ENCODE data around the gene PCYOX1L. TPM values are rescaled to one million over a fixed set of nuclear protein-coding genes. Genes with fewer than 3 reads are reported as not detected.

PCYOX1L gene
- total RNA-seq, 1 experiment from 2014 or later = 15.9 TPM

DNA sequence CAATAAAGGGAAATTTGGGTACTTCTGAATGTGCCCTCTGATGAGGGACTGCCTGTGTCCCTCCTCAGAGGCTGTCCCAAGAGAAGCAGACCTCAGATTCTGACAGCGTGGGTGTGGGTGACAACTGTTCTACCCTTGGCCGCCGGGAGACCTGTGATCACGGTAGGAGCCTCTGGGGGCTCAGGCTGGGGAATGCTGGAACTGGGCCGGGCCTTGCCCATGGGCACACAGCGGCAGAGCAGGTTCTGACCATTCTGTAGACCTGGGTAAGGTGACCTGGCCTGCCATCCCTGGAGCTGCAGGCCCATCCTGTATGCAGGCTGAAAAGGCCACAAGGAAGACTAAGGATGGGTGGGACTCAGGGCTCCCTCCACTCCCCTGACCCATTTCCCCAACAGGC, 42.1 kb upstream of the PCYOX1L start (continued):
- TF ChIP-seq EZH2phosphoT487 (IDR thresholded peaks at IDR 0.05; ENCODE audit: borderline replicate concordance) (no peak), EGR1 (IDR thresholded peaks at IDR 0.05; ENCODE audit: low read depth) (no peak), YY1 (IDR thresholded peaks at IDR 0.05; ENCODE audit: extremely low read depth, insufficient replicate concordance, low read depth, low read length) (no peak), SIN3A (IDR thresholded peaks at IDR 0.05; ENCODE audit: low read depth) (no peak), TCF7L2 (IDR thresholded peaks at IDR 0.05; ENCODE audit: borderline replicate concordance, extremely low read depth, insufficient read depth, insufficient read length) (no peak), FOSL1 (IDR thresholded peaks at IDR 0.05; ENCODE audit: low read depth) (no peak), POLR2A (IDR thresholded peaks at IDR 0.05; ENCODE audit: borderline replicate concordance, extremely low read depth, insufficient read depth, insufficient read length) (no peak), SP1 (IDR thresholded peaks at IDR 0.05; ENCODE audit: low read depth) (no peak)
- TF ChIP-seq, protein P1, sequence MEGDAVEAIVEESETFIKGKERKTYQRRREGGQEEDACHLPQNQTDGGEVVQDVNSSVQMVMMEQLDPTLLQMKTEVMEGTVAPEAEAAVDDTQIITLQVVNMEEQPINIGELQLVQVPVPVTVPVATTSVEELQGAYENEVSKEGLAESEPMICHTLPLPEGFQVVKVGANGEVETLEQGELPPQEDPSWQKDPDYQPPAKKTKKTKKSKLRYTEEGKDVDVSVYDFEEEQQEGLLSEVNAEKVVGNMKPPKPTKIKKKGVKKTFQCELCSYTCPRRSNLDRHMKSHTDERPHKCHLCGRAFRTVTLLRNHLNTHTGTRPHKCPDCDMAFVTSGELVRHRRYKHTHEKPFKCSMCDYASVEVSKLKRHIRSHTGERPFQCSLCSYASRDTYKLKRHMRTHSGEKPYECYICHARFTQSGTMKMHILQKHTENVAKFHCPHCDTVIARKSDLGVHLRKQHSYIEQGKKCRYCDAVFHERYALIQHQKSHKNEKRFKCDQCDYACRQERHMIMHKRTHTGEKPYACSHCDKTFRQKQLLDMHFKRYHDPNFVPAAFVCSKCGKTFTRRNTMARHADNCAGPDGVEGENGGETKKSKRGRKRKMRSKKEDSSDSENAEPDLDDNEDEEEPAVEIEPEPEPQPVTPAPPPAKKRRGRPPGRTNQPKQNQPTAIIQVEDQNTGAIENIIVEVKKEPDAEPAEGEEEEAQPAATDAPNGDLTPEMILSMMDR (IDR thresholded peaks at IDR 0.05 in 2 of 3, conservative IDR thresholded peaks at IDR 0.05 in 1 of 3; ENCODE audit: borderline replicate concordance in 1 of 3, insufficient read depth in 1 of 3, low read depth in 2 of 3, low read length in 2 of 3) = no peak

DNA sequence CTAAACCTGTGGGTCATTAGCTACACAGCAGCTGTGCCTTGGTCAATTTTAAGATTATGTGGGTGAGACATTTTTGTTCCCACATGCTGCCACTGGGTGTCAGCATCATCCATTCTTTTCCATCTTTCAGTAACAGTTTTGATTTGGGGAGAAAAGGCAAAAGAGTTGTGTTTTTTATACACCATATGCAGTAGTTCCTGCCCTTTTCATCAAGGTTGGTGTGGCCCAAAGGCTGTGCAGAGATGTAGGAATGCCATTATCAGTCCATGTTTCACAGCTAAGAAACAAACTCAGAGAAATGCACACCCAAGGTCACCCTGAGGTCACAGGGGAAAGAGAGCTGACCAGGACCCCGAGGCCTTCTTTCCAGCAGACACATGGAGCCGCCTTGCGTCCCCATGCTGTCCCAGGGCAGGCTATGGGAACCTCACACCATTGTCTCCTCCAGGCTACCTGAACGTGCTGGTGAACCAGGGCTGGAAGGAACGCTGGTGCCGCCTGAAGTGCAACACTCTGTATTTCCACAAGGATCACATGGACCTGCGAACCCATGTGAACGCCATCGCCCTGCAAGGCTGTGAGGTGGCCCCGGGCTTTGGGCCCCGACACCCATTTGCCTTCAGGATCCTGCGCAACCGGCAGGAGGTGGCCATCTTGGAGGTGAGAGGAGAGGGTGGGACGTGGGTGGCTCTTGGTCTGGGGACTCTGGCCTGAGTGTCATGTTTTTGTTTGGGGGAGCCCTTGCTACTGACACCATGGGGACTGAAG, 40.4 kb upstream of the PCYOX1L start:
- TF ChIP-seq SRF (IDR thresholded peaks at IDR 0.05; ENCODE audit: low read depth) = no peak
- TF ChIP-seq RAD21 (IDR thresholded peaks at IDR 0.05; ENCODE audit: low read depth) = peak; percentile 87
- TF ChIP-seq, protein P1 (IDR thresholded peaks at IDR 0.05 in 2 of 3, conservative IDR thresholded peaks at IDR 0.05 in 1 of 3; ENCODE audit: borderline replicate concordance in 1 of 3, insufficient read depth in 1 of 3, low read depth in 2 of 3, low read length in 2 of 3) = peak; percentile 66 to 87 (median 72)
- Histone ChIP-seq H2AFZ (ENCODE audit: low read depth, low read length, poor library complexity, severe bottlenecking) (no peak overlapping the region), H3K27ac (ENCODE audit: low read depth, low read length) (no peak overlapping the region), H3K4me2 (ENCODE audit: low read length) (no peak overlapping the region), H3K4me1 (ENCODE audit: control insufficient read depth in 1 of 2, insufficient read depth in 2 of 2, low read length in 2 of 2) (peaks cover 11 to 22% of the 10 kb centered on the region in 2 experiments), H3K4me3 (replicated peaks in 1 of 2; ENCODE audit: low read depth in 1 of 2, low read length in 2 of 2) (no peak overlapping the region), H3K9ac (ENCODE audit: low read length) (no peak overlapping the region), H3K36me3 (ENCODE audit: control insufficient read depth in 1 of 2, insufficient read depth in 2 of 2, low read length in 2 of 2) (no peaks in the 10 kb centered on the region), H3K9me2 (ENCODE audit: insufficient read depth) (no peaks in the 10 kb centered on the region), H3K9me3 (ENCODE audit: control insufficient read depth in 1 of 2, insufficient read depth in 1 of 2, low read depth in 1 of 2, low read length in 2 of 2) (no peaks in the 10 kb centered on the region), H4K20me1 (ENCODE audit: insufficient read depth) (no peaks in the 10 kb centered on the region), H3K79me2 (ENCODE audit: insufficient read depth, low read length) (no peaks in the 10 kb centered on the region), H3K27me3 (ENCODE audit: insufficient read depth, low read length) (no peaks in the 10 kb centered on the region)
- peak; percentile 53 for ATAC-seq
- DNase-seq (ENCODE audit: low read depth, low spot score) = peak; percentile 23
- ChIA-PET CTCF (interaction anchor here (0.6 to 2.1 kb wide), 11 partner anchors 28 to 301 kb away, joined by 3 to 12 read pairs (median 5); partner anchors contain the start of genes GRPEL2 and PCYOX1L), RAD21 (ENCODE audit: low non-redundant PET in 1 of 2, low total read pairs in 2 of 2, uncharacterized antibody in 2 of 2, unreplicated experiment in 2 of 2) (interaction anchor here in 1 of 2 experiments (1.0 kb wide), 2 partner anchors 49 to 54 kb away, joined by 4 to 5 read pairs; no protein-coding TSS in a partner anchor), POLR2A (no interaction called here)
- intact Hi-C loops (cut with micrococcal nuclease) = loop anchor here (1.0 to 2.0 kb wide), 3 partner anchors 54 to 247 kb away; no protein-coding TSS in a partner anchor
- BruUV-seq (replicated peaks) = no TSS peak
